Endodermal cell (in vitro differentiated cells): ENCODE data around the gene CHTF18. TPM values are rescaled to one million over a fixed set of nuclear protein-coding genes. Genes with fewer than 3 reads are reported as not detected.

Source experiments
- DNase-seq: peaks from one replicate; pipeline ENCODE4 v3.0.0-alpha.2; 2017
- H3K27ac ChIP-seq: 2 replicates; pipeline ENCODE4 v1.5.1; 2013; ENCODE audit warnings: mild to moderate bottlenecking, low read depth, low read length, moderate library complexity
- H3K27me3 ChIP-seq: 2 replicates; pipeline ENCODE4 v1.6.1; 2013; ENCODE audit warnings: mild to moderate bottlenecking, low read length, moderate library complexity; ENCODE audit not compliant: insufficient read depth, control insufficient read depth, poor library complexity, severe bottlenecking
- H3K36me3 ChIP-seq: 2 replicates; pipeline ENCODE4 v1.7.0; 2013; ENCODE audit warnings: mild to moderate bottlenecking, low read length, moderate library complexity; ENCODE audit not compliant: control insufficient read depth, insufficient read depth
- H3K4me1 ChIP-seq: one replicate; pipeline ENCODE4 v1.7.0; 2013; ENCODE audit warnings: low read length; ENCODE audit not compliant: control insufficient read depth, insufficient read depth
- H3K4me3 ChIP-seq: 2 replicates; pipeline ENCODE4 v1.5.1; 2013; ENCODE audit warnings: mild to moderate bottlenecking, low read length, moderate library complexity
- H3K9ac ChIP-seq: 2 replicates; pipeline ENCODE4 v1.6.1; 2013; ENCODE audit warnings: mild to moderate bottlenecking, low read length, moderate library complexity; ENCODE audit not compliant: poor library complexity, severe bottlenecking; ENCODE audit errors: extremely low read depth
- H3K9me3 ChIP-seq: 2 replicates; pipeline ENCODE4 v1.6.1; 2013; ENCODE audit warnings: mild to moderate bottlenecking, low read length, moderate library complexity; ENCODE audit not compliant: control insufficient read depth
- H3K27ac Mint-ChIP-seq: 2 replicates; pipeline ENCODE4 v1.8.0; 2020; ENCODE audit warnings: mixed read lengths
- H3K27me3 Mint-ChIP-seq: 2 replicates; pipeline ENCODE4 v1.8.0; 2021; ENCODE audit warnings: mild to moderate bottlenecking, mixed read lengths; ENCODE audit not compliant: insufficient read depth
- H3K36me3 Mint-ChIP-seq: 2 replicates; pipeline ENCODE4 v1.8.0; 2020; ENCODE audit warnings: low read depth, mixed read lengths
- H3K4me1 Mint-ChIP-seq: 2 replicates; pipeline ENCODE4 v1.8.0; 2020; ENCODE audit warnings: mixed read lengths
- H3K4me3 Mint-ChIP-seq: 2 replicates; pipeline ENCODE4 v1.8.0; 2020; ENCODE audit warnings: mild to moderate bottlenecking, moderate library complexity, mixed read lengths
- H3K9me3 Mint-ChIP-seq: 2 replicates; pipeline ENCODE4 v1.8.0; 2020; ENCODE audit warnings: mild to moderate bottlenecking, mixed read lengths
- CTCF ChIP-seq: fragments of 200-600 bp; sonication (generic); conservative IDR thresholded peaks from 2 replicates; pipeline ENCODE4 v1.5.0; 2021; ENCODE audit warnings: antibody characterized with exemption, mild to moderate bottlenecking
- WGBS, 2 experiments: methylation state at CpG; one replicate each; pipeline versions ENCODE4 v1.1.5 to v1.1.7; 2013; ENCODE audit warnings: missing lambda C conversion rate in 2 of 2, mixed read lengths in 1 of 2; ENCODE audit not compliant: insufficient coverage in 1 of 2, insufficient read length in 1 of 2; 5-methylcytosine and 5-hydroxymethylcytosine counted together
- total RNA-seq, 2 donors: library from RNA; stranded (reverse); fragmentation: NEBNext Ultra II Directional in 1 of 2; extraction: Animal tissue kit (Norgen Biotek cat#: 25700) in 1 of 2; gene quantifications; 2 replicates in 1 of 2; 3 replicates in 1 of 2; pipeline ENCODE4 v1.2.1, GENCODE V29; 2021

The CHTF18 gene
- total RNA-seq, 2 donors from 2014 or later, result 158 to 169 TPM

GRCh38 chr16:754656-755055 lies 33.8 kb upstream of the CHTF18 start:
- TF ChIP-seq CTCF, result no peak
- Histone ChIP-seq H3K4me3 (no peak overlapping the region), H3K9ac (no peak overlapping the region), H3K9me3 (no peaks in the 10 kb centered on the region), H3K4me1 (no peaks in the 10 kb centered on the region), H3K36me3 (no peaks in the 10 kb centered on the region), H3K27me3 (no peaks in the 10 kb centered on the region), H3K27ac (no peak overlapping the region)
- Mint-ChIP-seq H3K27ac (no peak overlapping the region), H3K4me3 (no peak overlapping the region), H3K36me3 (no peaks in the 10 kb centered on the region), H3K27me3 (peaks cover 18% of the 10 kb centered on the region), H3K9me3 (peaks cover 5% of the 10 kb centered on the region), H3K4me1 (peaks cover 13% of the 10 kb centered on the region)
- DNase-seq, result no peak
- 79 to 81% methylated on average over 11 of the region's 11 CpGs for WGBS, 2 experiments

- H3K4me3 ChIP-seq, result no peak overlapping the region
- no peak overlapping the region for H3K4me3 Mint-ChIP-seq
- H3K27ac Mint-ChIP-seq, result no peak overlapping the region
- no peaks in the 10 kb centered on the region for H3K36me3 Mint-ChIP-seq
- H3K36me3 ChIP-seq, result no peaks in the 10 kb centered on the region
- no peaks in the 10 kb centered on the region for H3K4me1 ChIP-seq
- TF ChIP-seq CTCF, result no peak
- 90 to 100% methylated on average over 4 to 5 of the region's 5 CpGs for WGBS, 2 experiments
- peaks cover 10% of the 10 kb centered on the region for H3K4me1 Mint-ChIP-seq
- H3K9ac ChIP-seq, result no peak overlapping the region
- no peaks in the 10 kb centered on the region for H3K27me3 ChIP-seq
- DNase-seq, result no peak
- no peak overlapping the region for H3K27ac ChIP-seq
- no peaks in the 10 kb centered on the region for H3K9me3 ChIP-seq
- peaks cover 5% of the 10 kb centered on the region for H3K9me3 Mint-ChIP-seq
- H3K27me3 Mint-ChIP-seq, result peaks cover 15% of the 10 kb centered on the region
Measured at GRCh38 chr16:756428-756827, 32.0 kb upstream of the CHTF18 start.

- TF ChIP-seq CTCF, result no peak
- no peaks in the 10 kb centered on the region for H3K9me3 ChIP-seq
- H3K4me3 Mint-ChIP-seq, result no peak overlapping the region
- H3K9ac ChIP-seq, result no peak overlapping the region
- H3K4me1 ChIP-seq, result no peaks in the 10 kb centered on the region
- no peak overlapping the region for H3K27ac Mint-ChIP-seq
- H3K36me3 ChIP-seq, result no peaks in the 10 kb centered on the region
- no peaks in the 10 kb centered on the region for H3K4me1 Mint-ChIP-seq
- no peaks in the 10 kb centered on the region for H3K27me3 ChIP-seq
- peaks cover 8% of the 10 kb centered on the region for H3K27me3 Mint-ChIP-seq
- no peak overlapping the region for H3K4me3 ChIP-seq
- H3K9me3 Mint-ChIP-seq, result peaks cover 5% of the 10 kb centered on the region
- 91 to 93% methylated on average over 28 to 34 of the region's 34 CpGs for WGBS, 2 experiments
- no peak for DNase-seq
- no peak overlapping the region for H3K27ac ChIP-seq
- no peaks in the 10 kb centered on the region for H3K36me3 Mint-ChIP-seq
Measured at GRCh38 chr16:759110-759910, 29.1 kb upstream of the CHTF18 start.
